ENCODE results near the gene TRMT61A. TPM values are rescaled to one million over a fixed set of nuclear protein-coding genes. Genes with fewer than 3 reads are reported as not detected.
"Not testable (repeated sequence)": the region's sequence is repeated elsewhere in the genome, so short reads cannot be mapped to it uniquely, and the experiment has no call there.

Gene TRMT61A
- total RNA-seq, 1 donor from 2014 or later, result 5.6 TPM

DNA sequence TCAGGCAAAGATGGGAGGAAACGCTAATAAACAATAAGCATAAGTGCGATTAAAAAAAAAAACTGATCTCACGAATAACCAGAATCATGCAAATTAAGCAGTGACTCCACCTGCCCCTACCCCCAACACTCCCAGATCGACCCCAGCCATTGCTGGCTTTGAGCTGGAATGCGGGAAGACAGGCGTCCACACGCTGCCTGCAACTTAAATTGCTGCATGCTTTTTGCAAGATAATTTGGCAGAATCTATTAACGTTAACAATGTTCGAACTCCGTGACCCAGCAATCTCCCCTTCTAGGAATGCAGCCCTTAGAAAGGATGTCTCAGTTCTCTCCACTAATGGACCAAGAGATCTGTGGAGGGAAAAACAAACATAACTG, 5.4 kb upstream of the TRMT61A start:
- DNase-seq, result no peak

DNA sequence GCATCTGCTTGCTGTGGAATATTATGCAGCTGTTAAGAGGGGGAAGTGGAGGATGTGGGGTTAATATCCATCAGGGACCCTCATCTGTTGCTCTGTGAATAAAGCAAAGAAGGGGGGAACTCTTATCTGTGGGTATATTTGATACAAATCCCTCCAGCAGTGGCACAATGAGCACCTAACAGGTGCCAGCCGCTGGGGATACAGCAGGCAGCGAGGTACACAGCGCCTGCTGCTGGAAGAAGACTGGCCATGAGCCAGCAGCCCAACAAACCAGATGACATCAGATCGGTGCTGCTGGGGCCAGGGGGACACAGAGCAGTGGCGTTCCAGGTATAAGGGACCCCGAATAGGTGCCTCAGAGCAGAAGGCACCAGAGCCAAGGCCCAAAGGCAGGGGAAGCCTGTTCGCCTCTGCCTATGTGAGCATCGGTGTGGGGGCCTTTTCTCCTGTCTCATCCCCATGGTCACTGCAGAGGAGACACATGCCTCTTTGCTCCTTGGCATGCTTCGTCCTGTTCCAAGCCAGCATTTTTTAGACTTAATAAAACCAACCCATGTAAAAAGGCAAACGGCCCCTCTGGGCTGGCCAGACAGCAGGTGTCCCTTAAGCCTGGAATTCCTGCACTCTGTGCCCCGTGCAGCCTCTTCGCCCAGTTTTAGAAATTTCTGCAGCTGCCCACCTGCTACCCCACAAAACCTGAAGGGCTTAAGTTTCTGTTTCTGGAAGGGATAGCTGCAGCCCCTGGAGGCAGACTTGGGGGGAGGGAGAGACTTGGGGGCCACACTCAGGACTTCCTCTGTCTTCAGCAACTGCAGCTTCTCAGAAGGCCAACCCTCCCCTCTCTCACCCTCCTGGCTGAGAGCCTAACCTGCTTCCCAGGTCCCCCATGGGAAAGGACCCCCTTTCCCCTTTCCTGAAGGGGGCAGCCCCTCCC, 4.7 kb upstream of the TRMT61A start:
- DNase-seq, result no peak

DNA sequence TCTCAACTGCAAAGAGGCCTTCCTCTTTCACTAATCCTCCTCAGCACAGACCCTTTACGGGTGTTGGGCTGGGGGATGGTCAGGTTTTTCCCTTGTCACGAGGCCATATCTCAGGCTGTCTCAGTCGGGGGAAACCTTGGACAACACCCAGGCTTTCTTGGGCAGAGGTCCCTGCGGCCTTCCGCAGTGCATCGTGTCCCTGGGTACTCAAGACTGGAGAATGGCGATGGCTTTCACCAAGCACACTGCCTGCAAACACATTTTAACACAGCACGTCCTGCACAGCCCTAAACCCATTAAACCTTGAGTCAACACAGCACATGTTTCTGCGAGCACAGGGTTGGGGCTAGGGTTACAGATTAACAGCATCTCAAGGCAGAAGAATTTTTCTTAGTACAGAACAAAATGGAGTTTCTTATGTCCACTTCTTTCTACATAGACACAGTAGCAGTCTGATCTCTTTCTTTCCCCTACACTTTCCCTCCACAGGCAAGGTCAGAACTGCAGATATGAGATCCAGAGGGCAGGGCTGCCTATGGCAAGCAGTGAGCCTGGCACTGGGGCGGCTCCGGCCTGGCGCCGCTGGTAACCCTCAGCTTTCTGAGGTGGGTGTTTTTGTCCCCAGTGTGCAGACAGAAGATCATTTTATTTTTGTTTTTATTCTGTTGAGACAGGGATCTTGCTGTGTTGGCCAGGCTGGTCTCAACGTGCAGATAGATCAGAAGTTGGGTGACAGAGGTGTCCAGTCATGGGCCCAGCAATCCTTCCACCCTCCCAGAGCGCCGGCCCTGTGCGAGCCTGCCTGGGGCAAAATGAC, 3.4 kb upstream of the TRMT61A start:
- not testable (repeated sequence) for DNase-seq

GRCh38 chr14:103526247-103526913, 2.6 kb upstream of the TRMT61A start:
- DNase-seq, result no peak

DNA sequence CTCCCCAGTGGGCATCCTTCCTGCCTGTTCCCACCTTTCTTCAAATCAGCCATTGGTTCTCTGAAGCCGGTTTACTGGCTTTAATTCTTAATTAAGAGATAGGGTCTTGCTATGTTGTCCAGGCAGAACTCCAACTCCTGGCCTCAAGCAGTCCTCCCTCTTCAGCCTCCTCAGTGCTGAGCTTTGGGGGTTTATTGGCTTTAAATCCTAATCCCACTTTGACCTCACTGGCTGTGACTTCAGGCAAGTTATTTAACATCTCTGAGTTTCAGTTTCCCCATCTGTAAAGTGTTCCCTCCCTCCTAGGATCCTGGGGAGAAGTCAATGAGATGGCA, 2.1 kb upstream of the TRMT61A start:
- DNase-seq, result no peak

DNA sequence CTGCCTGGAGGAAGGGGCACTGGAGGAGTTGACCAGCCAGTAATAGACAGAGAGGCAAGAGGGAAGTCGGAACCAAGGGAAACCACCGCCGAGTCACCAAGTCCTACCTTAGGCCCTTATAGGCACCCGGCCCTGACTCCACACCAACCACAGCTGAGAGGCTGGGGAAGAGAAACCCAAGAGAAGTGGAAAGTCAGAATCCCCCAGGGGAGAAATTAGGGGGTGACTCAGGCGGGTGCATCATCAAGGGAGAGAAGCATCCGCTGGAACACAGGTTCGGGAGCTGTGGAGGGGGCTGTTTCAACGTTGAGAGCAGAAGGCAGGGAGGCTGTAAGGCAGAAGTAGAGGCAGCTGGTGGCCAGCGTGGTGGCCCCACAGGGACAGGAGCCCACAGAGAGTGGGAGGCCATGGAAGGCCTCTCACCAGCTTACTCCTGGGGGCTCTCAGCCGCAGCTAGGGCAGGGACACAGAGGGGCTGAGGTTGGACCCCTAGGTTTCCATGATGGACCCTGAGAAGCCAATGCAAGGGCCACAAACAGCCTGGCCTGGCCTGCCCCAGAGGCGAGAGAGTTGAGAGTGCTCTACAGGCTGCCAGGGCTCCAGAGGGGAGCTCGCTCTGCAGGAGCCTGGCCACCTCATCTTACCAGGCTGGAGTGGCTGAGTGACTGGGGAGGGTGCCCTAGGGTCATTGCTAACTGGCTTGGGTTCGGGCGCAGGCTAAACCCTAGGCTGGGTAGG, 1.4 kb upstream of the TRMT61A start:
- no peak for DNase-seq

- no peak for DNase-seq
These were observed 830 bp upstream of the TRMT61A start for GRCh38 chr14:103528146-103528586.

GRCh38 chr14:103529383-103530365, 678 bp downstream of the TRMT61A start:
- no peak for DNase-seq

DNA sequence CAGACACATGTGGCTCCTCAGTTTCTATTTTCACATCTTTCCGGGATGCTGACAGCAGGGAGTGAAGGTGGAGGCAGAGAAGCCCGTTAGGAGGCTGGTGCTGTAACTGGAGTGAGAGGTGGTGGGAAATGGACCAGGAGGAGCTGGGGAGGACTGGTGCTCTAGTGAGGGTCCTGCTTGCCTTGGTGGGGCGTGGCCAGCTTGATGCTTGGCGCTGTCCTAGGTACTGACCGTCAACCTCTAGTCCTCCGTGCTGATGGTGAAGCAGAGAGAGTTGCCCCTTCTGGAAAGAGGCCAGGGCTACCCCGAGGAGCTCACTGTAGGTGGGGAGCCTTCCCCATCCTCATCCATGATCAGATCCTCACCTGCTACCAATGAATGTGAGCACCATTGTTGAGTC, 1.4 kb downstream of the TRMT61A start:
- peak; percentile 45 for DNase-seq

GRCh38 chr14:103530831-103531230, 1.8 kb downstream of the TRMT61A start:
- DNase-seq, result no peak

DNA sequence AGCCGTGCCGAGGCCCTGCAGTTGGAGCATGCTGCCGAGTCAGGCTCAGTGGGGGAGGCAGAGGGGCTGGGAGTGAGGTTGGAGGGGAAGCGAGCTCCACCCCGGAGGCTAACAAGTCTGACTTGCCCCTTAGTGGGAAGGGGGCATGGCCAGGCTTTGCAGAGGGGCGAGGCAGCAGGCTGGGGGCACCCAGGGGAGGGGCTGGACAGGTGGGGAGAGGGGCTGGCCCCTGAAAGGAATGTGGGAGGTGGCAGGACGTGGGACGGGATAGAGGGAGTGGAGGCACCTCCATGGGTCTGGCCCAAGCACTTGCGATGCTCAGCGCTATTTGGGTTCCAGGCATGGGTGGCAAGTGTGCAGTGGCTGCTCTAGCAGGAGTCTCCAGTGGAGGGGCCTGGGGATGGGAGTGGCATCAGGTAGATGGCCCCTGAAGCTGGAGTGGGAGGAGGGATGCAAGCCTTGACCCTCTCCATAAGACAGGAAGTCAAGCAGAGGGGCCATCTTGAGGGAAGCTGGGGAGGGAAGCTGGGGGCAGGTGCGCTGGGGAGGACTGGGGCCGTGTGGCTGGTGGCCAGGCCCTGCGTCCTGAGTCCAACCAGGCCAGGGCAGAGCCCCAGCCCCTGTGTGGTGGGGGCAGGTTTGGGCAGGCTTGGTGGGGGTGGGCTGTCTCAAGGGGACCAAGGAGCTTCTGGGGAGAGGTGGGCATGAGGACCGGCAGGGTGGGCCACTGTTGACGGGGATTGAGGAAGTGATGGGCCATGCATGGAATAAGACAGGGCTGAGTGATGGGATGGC, 2.6 kb downstream of the TRMT61A start:
- DNase-seq, result no peak

DNA sequence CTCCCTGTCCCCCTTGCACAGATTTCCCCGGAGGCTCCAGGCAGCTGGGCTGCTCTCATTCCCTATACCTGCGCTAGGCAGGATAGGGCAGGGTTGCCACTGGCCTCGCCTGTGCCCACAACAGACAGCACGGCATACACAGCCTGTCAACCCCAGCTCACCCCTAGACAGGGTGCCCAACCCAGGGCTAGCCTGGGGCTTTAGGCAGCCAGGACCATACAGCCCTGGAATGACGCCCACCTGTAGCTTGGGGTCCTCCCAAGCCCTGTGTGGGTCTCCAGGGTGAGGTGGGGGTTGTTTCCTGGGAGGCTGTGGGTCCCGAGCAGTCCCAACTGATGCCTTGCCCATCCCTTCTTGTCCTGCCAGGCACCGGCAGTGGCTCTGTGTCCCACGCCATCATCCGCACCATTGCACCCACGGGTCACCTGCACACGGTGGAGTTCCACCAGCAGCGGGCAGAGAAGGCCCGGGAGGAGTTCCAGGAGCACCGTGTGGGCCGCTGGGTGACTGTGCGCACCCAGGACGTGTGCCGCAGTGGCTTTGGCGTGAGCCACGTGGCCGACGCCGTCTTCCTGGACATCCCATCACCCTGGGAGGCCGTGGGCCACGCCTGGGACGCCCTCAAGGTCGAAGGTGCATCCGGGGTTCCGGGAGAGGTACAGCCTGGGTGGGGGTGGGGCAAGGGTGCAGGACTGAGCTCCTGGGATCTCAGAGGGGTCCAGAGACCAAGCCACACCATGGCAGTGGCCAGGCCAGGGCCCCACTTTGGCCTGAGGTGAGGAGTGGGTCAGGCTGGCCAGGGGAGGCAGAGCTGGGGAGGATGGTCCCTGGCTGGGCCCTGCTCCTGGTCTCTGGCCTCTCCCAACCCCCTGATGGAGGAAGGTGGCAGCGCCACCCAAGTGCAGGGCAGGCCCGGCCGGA, 3.5 kb downstream of the TRMT61A start:
- DNase-seq, result no peak

DNA sequence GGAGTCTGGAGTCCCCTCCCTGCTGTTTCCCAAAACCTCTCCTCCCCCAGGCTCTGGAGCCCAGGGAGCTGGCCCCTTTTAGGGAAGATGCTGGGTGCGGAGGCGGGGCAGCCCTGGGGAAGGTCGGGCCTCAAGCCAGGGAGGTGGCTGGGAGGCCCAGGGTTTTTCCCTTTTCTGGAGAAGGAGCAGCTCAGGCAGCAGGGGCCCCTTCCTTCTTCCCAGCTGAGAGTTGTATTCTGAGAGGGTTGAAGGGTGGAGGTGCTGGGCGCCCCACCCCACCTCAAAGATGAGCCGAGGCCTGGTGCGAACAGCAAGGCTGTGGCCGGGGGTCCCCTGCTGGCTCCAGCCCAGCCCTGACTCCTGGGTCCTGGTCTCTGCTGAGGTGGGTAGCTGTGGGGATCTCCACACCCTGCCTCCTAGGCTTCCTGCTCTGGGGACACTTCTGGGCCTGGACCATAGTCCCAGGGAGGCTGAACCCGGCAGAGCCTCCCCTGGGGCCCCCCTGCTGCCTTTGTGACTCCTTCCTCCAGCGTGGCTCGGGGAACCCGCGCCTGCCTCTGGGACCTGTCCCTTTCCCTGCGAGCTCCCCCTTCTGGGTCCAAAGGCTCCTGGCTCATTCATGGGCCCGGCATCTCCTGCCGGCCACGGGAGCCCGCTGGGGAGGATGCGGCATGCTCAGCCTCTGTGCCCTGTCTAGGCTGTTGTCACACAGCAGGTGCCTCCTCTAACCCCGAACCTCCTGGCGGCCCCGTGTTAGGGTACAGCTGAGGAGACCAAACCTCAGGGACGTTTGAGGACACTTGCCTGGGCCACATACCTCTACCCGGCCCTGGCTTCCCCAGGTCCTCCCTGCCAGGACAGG, 4.4 kb downstream of the TRMT61A start:
- DNase-seq, result no peak

DNA sequence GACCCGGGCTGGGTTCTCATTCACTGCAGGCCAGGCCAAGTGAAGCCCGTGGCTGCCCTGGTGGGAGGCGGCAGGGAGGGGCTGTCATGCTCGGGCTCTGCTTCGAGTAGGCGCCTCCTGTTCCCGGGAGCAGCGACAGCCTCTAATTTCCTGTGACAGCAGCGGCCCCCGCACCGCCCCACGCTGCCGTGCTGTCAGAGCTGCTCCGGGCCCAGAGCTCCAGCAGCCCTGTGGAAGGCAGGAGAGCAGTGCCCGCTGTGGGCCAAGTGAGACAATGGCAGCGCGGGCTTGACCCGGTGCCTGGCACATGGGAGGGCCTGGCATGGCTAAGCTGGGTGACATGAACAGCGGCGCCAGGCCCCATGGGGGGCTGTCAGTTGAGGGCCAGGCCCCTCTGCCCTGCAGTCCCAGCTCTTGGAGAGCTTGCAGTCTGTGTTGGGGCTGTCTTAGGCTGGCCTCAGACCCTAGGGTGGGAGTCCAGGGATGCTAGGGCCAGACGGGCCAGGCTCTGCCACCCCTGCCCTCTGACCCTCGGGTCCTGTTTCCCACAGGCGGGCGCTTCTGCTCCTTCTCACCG, 5.1 kb downstream of the TRMT61A start:
- no peak for DNase-seq

DNA sequence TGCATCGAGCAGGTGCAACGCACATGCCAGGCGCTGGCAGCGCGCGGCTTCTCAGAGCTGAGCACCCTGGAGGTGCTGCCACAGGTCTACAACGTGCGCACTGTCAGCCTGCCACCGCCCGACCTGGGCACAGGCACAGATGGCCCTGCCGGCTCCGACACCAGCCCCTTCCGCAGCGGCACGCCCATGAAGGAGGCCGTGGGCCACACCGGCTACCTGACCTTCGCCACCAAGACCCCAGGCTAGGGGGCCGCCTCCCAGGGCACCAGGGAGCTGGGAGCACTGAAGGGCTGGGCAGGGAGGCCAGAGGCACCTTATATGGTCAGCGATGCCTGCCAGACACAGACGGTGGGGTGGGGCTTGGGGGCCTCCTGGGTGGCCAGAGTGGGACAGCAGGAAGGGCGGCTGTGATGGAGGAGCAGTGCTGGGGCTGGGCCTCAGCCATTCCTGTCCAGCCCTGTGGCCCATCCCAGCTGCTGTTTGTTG, 5.6 kb downstream of the TRMT61A start:
- DNase-seq, result no peak

- no peak for DNase-seq
These were observed 6.3 kb downstream of the TRMT61A start for GRCh38 chr14:103535081-103535890.
